Omental fat pad (tissue), 4 donors: ENCODE results near the gene COPS8. TPM values are rescaled to one million over a fixed set of nuclear protein-coding genes. Genes with fewer than 3 reads are reported as not detected.
A peak's percentile ranks its signal among the peaks of the same experiment; 100 is the strongest.

ENCODE experiments used
- ATAC-seq: fragments of 150-250 bp; one replicate; pipeline ENCODE4 v1.9.1; 2016; ENCODE audit warnings: mild to moderate bottlenecking, moderate library complexity; ENCODE audit not compliant: low FRiP score
- DNase-seq: peaks from one replicate; pipeline ENCODE4 v3.0.0-alpha.2; 2019; ENCODE audit warnings: low spot score
- CTCF ChIP-seq, 3 donors: fragments of 450-650 bp; IDR thresholded peaks; one replicate each; pipeline ENCODE4 v1.5.1; 2016 to 2017; ENCODE audit warnings: antibody characterized with exemption in 3 of 3, mild to moderate bottlenecking in 3 of 3, moderate library complexity in 2 of 3
- total RNA-seq, 4 donors: library from RNA; depleted of rRNA; stranded (reverse); fragments of >200 nt; gene quantifications; one replicate each; pipeline ENCODE4 v1.1.0, GENCODE V29; 2016

COPS8 gene
- total RNA-seq, 4 donors from 2014 or later, result 76.4 to 105 (median 90.5) TPM

- TF ChIP-seq CTCF (IDR thresholded peaks at IDR 0.05), result no peak
- ATAC-seq (no peak), DNase-seq (no peak)
These were observed 27.8 kb upstream of the COPS8 start for GRCh38 chr2:237057893-237058300.

GRCh38 chr2:237058423-237058822, 27.3 kb upstream of the COPS8 start:
- TF ChIP-seq CTCF (IDR thresholded peaks at IDR 0.05), result no peak
- ATAC-seq, result no peak
- DNase-seq, result no peak

GRCh38 chr2:237059155-237059875, 26.4 kb upstream of the COPS8 start:
- ATAC-seq (no peak), DNase-seq (no peak)
- no peak for TF ChIP-seq CTCF (IDR thresholded peaks at IDR 0.05)

- no peak for TF ChIP-seq CTCF (IDR thresholded peaks at IDR 0.05)
- ATAC-seq (peak; percentile 69), DNase-seq (no peak)
These were observed 25.0 kb upstream of the COPS8 start for GRCh38 chr2:237060534-237061312.

- no peak for DNase-seq
- ATAC-seq, result peak; percentile 11
- no peak for TF ChIP-seq CTCF (IDR thresholded peaks at IDR 0.05)
These were observed 24.3 kb upstream of the COPS8 start for GRCh38 chr2:237061356-237061755.

- ATAC-seq, result no peak
These were observed 23.1 kb upstream of the COPS8 start for GRCh38 chr2:237062585-237062984.

More at GRCh38 chr2:237062585-237062984, 23.1 kb upstream of the COPS8 start:
- no peak for DNase-seq
- TF ChIP-seq CTCF (IDR thresholded peaks at IDR 0.05), result no peak
